ENCODE measurements around the gene PI16.
A peak's percentile ranks its signal among the peaks of the same experiment; 100 is the strongest.

The PI16 gene, protein sequence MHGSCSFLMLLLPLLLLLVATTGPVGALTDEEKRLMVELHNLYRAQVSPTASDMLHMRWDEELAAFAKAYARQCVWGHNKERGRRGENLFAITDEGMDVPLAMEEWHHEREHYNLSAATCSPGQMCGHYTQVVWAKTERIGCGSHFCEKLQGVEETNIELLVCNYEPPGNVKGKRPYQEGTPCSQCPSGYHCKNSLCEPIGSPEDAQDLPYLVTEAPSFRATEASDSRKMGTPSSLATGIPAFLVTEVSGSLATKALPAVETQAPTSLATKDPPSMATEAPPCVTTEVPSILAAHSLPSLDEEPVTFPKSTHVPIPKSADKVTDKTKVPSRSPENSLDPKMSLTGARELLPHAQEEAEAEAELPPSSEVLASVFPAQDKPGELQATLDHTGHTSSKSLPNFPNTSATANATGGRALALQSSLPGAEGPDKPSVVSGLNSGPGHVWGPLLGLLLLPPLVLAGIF

DNA sequence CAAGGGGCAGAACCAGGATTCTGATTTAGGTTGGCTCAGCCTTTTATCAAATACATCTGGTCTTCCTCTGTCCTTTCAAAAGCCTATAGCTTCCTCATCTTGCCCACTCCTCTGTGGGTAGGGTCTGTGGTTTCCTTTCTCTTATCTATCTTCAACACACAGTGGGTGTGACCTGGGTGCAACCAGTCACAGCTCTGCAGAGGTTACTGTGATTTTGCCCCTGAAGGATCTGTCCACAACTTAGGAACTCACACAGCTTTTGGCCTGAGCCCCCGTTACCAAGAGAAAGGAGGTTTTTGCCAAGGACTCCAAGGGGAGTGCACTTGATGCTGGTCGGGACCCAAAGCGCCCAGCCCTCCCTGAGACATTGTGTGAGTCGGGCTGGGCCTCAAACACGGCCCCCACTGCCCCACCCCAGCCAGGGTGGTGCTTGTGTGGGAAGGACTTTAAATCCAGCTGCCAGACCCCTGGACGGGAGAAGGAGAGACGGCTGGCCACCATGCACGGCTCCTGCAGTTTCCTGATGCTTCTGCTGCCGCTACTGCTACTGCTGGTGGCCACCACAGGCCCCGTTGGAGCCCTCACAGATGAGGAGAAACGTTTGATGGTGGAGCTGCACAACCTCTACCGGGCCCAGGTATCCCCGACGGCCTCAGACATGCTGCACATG lies at the start of gene PI16:
TSS of gene PI16 (plus strand) at position 477 of the 670 bp plus-strand sequence. CDS start at position 500, 23 bp downstream.
- no peak for DNase-seq

DNA sequence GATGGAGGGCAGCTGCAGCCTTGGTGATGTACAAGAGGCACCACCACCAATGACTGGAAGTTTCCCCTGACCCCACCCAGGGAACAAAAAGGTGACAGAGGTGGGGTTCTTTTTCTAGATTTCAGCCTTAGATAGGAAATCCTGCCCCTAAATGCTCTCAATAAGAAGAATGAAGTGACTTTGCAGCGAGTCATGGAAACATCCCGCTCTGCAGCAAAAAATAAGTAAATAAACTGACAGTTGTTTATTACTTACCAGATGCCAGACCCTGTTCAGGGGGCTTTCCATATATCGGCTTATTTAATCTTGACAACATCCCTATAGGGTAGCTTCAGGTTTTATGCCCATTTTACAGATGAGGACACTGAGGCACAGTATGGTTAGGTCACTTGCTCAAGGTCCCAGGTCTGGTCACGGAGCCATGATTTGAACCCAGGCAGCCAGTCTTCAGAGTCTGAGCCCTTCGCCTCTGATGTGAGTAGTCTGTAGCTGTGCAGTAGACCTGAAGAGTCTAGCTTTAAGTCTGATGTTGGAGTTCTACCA lies 49.6 kb upstream of the PI16 start:
- no peak for DNase-seq

DNA sequence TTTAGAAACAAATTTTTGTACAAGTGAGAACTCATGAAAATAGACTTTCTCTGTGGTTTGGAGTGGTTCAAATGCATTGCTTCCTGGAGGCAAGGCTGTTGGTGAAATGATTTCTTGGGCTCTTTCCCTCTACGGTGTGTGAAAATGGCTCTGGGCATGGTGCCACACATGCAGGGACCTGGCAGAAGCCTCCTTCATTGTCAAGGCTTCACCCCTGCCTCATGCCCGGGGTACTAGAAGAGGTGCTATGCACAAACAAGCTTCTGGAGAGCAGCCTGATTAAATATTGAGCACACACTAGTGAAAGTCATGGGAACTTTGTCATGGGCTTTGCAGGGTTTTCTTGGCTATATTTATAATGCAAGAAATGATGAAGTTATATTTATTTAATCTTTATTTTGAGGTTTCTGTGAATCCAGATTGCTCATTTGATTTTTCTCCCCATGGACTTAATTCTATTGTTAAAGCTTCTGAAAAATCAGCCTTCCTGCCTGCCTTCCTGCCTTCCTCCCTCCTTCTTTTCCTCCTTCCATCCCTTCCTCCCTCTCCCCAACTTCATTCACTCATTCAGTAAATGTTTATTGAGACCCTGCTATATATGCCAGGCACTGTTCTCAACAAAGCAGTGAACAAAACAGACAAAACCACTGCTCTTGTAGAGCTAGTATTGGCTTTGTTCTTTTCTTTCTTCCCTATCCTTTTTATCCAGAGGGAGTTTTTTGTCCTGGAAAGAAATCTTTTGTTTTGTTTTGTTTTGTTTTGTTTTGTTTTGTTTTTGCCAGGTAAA lies 47.8 kb upstream of the PI16 start:
- no peak for DNase-seq

DNA sequence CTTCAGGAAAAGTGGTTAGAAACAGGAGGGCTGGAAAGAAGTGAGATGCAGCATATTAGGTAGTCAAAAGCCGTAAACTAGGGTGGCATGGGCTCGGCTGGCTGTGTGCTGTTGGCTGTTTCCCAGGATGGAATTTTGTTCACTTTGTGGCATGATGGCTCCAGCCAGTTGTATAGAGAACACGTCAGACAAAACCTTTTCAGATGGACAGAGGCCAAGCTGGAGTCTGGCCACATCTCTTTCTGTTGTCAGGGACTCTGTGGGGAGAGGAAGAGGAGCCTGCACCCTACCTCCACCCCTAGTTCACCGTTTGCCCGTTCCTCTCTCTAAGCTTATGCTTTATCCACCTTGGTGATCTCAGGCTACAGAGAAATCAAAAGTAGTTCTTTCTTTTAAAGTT lies 46.8 kb upstream of the PI16 start:
- DNase-seq = no peak

DNA sequence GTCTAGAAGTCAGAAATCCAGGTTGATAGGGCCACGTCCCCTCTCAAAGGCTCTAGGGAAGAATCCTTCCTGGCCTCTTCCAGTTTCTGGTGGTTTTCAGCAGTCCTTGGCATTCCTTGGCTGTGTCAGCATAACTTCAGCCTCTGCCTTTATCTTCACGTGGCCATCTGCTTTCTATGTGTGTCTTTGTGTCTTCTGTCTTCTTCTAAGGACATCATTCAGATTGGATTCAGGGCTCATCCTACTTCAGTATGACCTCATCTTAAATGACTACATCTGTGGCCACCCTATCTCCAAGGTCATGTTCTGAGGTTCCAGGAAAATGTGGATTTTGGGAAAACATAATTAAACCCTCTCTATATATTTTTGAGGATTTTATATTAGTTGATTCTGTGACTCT lies 45.8 kb upstream of the PI16 start:
- DNase-seq = no peak

DNA sequence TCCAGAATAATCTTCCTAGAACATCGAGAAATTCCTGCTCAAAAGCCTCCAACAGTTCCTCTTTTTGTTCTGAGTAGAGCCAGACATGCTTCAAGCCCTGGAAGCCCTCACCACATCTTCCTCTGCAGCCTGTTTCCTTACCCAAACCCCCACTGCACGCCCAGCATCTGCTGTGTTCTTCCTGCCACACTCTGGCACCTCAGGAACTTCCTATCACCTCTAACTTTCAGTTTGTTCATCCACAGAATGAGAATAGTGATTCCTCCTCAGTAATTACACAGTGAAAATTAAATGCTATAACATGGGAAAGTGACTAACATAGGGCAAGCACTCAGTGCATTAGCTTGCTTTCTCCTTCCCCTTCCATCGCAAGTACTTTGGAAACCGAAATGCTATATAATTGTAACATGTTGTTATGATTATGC lies 42.5 kb upstream of the PI16 start:
- DNase-seq = no peak

DNA sequence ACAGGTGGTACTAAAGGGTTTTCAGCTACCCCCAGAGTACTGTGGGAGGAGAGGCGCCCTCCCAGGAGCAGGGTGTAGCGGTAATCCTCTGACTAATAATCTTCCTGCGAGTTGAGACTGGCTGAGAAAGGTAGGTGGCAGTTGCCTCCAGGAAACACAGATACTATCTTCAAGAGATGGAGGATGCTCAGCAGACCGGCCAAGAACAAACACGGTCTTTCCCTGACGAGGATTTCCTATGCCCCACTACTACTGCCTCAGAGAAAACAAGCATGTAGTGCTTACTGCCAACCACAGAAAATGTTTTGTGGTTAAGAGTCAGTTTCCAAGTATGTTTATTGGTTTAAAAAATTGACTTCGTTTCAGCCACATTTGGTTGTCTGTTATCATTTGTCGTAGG lies 42.0 kb upstream of the PI16 start:
- no peak for DNase-seq

DNA sequence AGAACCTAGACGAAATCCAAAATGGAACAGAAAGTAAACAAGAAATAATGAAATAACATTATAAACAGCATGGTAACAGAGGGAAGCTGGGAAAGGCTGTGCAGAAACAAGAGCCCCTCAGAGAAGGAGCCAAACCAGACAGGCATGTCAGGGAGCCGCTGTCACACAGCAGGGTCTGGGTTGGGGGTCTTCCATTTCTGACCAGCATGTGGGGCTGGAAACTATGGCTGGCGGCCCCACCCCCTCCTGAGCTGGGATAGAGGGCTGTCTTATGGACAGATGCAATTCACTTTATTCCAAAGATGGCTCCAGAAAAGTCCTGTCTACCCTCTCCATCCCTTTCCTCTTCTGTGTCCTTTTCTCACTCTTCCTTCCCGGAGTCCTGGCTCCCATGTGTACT lies 41.5 kb upstream of the PI16 start:
- DNase-seq = no peak

DNA sequence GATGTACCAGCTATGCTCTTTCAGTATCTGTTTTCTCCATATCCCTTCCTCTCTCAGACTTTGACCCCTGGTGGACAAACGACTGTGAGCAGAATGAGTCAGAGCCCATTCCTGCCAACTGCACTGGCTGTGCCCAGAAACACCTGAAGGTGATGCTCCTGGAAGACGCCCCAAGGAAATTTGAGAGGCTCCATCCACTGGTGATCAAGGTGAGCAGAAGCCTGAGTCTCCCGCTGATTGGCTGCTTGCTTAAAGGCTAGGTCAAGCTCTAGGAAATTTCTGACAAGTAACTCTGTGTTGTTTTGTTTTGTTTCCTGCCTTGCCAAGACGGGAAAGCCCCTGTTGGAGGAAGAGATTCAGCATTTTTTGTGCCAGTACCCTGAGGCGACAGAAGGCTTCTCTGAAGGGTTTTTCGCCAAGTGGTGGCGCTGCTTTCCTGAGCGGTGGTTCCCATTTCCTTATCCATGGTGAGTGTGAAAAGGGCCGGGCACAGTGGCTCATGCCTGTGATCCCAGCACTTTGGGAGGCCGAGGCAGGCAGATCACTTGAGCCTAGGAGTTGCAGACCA lies 40.2 kb upstream of the PI16 start:
- DNase-seq = no peak

DNA sequence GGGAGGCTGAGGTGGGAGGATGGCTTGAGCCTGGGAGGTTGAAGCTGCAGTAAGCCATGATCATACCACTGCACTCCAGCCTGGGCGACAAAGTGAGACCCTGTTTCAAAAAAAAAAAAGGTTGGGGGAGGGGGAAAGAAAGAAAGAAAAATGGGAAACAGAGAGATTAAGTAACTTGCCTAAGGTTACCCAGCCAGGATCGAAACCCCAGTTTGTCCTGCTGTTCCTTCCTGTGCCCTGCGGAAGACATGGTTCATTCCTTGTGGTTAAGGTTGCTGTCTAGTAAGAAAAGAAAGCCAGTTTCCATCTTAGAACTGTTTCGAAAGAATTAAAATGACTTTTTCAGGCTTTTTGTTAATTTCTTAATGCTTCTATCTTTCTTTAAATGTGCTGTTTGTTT lies 38.9 kb upstream of the PI16 start:
- DNase-seq = no peak

DNA sequence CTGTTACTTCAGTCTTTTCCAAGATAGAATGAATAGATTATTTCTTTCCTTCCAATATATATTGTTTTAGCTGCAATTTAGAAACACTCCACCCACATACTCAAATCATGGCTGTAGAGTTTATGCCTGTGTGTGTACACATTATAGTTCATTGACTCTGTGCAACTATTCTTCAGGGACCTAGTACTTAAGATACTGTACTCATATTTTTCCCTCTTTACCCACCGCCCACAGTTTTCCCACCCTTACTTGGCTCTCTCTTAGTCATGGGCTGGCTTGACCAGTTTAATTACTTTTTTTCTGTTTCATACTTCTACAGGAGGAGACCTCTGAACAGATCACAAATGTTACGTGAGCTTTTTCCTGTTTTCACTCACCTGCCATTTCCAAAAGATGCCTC lies 38.4 kb upstream of the PI16 start:
- no peak for DNase-seq

DNA sequence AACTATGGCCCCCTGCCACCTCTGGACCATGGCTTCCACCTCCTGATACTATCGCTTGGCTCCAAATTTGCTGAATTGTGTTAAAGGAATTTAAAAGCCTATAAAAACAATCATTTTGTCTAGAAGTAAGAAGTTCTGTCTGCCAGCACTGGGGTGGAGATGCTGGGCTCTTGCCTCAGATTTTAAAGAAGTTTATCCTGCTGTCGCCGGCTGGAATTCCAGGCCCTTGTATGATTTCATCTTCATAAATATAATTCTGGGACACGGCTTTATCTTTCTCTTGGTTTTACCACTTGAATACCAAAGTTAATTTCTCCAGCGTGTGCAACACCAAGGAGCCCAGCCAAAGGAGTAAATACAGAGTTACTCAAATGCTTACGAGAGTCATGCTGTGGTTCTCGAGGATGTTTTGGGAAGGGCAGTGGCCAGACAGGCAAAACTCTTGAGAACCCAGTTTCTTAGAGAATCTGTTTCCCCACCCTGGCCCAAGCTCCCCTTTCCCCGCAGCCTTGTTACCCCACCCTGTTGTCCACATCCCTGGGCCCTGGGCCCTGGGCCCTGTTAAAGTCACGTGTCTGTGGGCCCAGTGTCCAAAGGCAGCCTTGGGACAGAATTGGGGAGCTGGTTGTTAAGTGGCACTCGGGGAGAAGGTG lies 36.9 kb upstream of the PI16 start:
- peak; percentile 61 for DNase-seq

DNA sequence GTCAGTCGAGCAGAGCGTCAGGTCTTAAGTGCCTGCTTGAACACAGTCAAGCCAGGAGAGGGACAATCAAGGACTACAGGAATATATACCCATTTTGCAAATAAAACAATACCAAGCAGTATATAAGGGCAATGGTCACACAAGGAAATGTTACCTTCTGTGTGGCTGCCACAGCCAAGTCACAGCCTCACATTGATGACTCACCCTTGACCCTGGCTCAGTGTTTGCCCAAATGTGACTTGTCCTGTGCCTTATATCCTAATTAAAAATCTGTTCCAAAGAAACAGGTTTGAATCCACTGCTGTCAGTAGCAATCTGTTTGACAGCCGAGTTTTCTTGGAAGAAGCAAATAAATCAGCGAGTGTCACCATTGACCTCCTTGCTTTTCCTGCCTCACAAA lies 34.5 kb upstream of the PI16 start:
- no peak for DNase-seq

DNA sequence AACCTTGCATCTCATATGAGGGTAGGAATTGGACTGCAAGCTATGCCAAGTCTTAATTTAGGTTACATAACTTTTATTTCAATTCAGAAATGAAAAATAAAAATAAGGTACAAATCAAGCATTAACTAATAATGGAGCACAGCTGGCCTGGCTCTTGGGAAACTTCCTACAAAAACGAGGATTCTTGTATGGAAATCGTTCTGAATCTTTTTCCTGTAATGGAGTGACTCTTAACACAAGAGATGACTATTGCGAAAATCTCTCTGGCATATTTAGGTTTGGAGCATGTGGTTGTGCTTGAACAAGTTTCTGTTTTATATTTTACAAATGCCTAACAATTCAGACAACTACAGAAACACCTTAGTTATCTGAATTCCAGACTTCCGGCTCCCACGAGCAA lies 34.0 kb upstream of the PI16 start:
- no peak for DNase-seq

DNA sequence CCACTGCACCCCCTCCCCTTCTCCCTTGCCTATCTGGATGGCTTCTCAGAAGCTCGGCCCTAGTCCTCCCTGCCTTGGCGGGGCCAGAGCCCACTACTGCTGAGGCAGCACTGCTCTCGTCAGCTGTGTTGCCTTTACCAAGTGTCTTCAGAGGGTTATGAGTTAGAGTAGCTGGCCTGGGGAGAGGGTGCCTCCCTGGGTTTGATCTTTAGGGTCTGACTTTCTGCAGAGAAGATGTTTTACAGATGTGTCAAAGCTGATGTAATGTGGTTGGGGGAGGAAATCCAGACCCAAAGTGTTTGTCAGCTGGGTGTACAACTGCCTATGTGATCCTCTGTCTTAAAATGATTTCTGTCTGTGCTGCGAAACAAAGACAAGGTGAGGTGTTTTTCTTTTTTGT lies 30.4 kb upstream of the PI16 start:
- no peak for DNase-seq

DNA sequence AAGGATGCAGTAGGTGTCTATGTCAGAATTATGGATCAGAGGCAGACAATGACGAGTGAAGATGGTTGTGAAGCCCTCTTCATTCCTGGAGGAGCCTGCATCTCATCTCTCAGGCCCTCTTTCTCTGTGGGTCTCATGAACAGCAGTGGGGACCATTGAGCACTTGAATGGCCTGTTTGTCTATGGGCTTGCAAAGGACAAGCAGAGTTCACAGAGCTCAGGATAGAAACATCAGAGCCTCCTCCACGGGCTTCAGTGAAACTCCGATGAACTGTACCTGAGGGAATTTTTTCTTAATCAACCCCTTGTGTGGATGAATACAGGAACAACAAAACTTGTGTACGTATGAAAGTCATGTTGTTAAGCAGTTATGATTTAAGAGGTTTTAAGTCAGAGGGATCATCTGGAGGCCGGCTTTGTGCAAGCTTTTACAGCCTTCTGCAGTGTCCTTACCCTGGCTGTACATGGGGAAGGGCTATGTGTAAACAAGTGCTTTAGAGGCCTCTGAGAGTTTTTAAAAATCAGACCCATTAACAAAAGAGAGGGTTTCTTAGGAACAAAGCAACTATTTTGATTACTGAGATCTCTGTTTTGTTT lies 29.7 kb upstream of the PI16 start:
- no peak for DNase-seq

DNA sequence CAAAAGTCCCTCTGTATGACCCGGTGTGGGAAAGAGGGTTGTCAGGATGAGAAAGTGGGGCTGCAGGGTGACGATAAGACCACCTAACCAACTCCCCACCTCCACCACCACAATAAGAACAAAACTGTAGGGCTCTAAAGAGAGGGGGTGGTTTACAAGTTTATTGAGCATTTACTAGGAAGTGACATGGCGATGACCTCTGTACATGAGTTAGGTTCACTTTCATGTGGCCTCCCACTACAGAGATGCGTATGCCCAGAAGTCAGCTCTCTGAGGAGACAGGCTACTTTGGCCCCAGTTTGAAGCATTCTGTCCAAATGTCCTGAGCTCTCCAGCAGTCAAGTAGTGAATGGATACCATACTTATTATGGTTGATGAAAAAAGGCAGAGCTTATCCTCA lies 28.7 kb upstream of the PI16 start:
- DNase-seq = no peak

DNA sequence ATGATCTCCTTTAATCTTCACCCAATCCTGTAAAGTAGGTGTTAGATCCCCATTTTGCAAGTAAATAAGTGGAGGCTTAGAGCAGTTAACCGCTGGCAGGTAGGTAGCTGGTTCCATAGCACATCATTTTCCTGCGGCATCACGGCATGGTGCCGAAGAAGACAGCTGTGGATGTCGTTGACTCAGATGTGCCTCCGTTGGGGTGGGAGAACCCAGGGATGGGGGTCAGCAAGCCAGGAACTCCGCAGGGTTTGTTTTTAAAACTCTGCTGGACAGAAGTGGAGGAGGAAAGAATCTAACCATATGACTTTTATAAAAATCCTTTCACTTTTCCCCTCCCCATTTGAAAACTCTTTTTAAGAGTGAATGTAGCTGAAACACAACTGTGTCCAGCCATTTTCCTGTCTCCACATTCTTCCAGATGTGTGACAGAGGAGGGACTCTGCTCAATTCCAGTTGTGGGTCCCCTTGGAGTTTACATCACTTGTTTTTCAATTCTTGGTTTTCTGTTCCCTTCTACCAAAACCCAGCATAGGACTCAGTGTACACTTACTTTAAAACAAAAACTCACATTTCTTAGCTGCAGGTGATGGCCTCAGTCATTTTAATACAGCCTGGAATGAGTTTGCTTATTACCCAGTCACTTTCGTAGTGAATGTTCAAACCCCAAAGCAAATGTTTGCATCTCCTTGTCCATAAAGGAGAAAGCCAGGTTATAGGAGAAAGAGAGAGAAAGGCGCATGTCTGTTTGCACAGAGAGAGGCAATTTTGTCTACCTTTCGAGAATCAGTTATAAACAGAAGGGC lies 27.6 kb upstream of the PI16 start:
- DNase-seq = no peak

DNA sequence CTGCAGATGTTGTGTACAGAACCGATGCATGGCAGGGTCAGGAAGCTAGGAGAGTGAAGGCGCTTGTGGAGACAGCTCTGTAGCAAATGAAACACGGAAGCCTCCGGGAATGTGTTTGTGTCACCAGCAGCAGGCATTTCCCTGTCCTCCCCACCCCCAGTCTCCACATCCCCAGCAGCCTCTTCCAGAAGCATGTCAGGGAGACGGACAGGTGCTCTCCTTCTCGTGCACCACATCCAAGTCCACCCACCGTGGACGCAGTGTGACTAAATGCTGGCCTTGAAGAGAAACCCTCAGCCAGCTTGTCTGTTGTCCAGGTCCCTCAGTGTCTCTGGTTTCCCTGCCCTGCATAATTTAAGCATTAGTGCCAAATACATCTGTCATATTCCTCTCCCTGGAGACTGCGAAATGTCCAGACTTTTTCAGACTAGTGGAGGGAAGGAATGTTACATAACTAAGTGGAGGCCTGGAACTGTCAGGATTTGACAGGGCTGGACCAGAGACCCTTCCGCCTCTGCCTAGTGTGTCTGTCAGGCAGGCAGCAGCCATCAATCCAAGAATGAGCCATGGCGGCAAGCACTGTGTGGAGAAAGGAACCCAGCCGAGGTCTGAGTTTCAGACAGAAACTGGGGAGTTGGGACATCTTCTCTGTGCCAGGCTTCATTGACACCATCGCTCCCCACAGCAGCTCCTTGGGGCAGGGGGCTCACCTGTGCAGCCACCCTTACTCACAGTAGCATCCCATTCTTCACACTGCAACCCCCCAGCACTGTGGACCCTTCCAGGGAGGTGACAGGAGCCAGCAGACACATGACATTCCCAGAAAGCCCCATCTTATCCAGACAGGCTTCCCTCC lies 26.6 kb upstream of the PI16 start:
- DNase-seq = no peak

DNA sequence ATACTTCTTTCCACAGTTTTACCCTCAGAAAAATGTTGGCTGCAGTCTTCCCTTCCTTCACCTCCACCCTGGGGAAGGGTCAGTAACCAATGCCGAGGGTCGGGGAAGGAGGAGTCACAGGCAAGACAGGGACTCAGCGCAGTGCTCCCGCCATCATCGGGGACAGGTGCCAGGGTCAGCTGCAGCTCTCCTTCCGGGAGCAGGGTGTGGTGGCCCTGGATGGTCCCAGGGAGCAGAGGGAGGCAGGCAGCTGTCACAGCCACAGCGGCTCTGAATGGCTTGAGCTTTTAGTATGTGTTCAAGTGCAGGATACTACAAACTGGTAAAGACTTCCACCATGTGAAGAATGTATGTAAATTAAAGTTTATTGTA lies 26.0 kb upstream of the PI16 start:
- no peak for DNase-seq
